ENCODE results near the gene ARL13B.
A peak's percentile ranks its signal among the peaks of the same experiment; 100 is the strongest.
"Not testable (repeated sequence)": the region's sequence is repeated elsewhere in the genome, so short reads cannot be mapped to it uniquely, and the experiment has no call there.

Gene ARL13B

GRCh38 chr3:93962798-93963197 lies 17.2 kb upstream of the ARL13B start:
- Histone ChIP-seq H3K27ac (no peak overlapping the region), H3K9me3 (ENCODE audit: low read depth, low read length) (no peaks in the 10 kb centered on the region), H3K4me3 (no peak overlapping the region), H3K36me3 (ENCODE audit: insufficient read depth, low read length) (no peaks in the 10 kb centered on the region), H3K9ac (ENCODE audit: insufficient read length) (no peak overlapping the region)
- TF ChIP-seq FOXP2 (optimal IDR thresholded peaks at IDR 0.05; ENCODE audit: control extremely low read depth, extremely low read length, insufficient read depth), result no peak
- TF ChIP-seq EZH2 (IDR thresholded peaks at IDR 0.05), result no peak
- no peak for TF ChIP-seq POLR2AphosphoS5 (IDR thresholded peaks at IDR 0.05; ENCODE audit: borderline replicate concordance, low read depth, low read length)
- no peak for DNase-seq (ENCODE audit: low read depth, low spot score)

- H3K36me3 ChIP-seq (ENCODE audit: insufficient read depth, low read length); H3K4me3 ChIP-seq; DNase-seq (ENCODE audit: low read depth, low spot score); H3K9me3 ChIP-seq (ENCODE audit: low read depth, low read length); H3K27ac ChIP-seq; H3K9ac ChIP-seq (ENCODE audit: insufficient read length): not testable (repeated sequence)
Measured at GRCh38 chr3:93965106-93965505, 14.8 kb upstream of the ARL13B start.

DNA sequence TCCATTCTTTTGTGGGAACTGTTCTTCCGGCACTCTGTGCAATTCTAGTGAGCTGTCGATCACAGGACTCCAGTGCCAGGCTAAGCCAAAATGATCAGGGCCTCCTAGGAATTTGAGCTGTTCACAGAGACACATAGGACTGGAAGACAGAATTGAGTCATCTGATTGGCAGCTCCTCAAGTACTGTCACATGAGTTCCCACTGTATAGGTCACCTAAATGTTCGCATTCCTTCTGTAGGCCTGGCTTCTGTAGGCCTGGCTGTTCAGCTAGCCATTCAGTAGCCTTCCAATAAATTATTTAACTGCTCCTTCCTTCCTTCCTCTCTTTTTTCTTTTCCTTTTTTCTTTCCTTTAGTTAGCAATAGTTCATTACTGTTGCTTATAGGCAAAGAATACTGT lies 10.5 kb upstream of the ARL13B start:
- no peak overlapping the region for H3K9ac ChIP-seq (ENCODE audit: insufficient read length)
- H3K27ac ChIP-seq, result no peak overlapping the region
- H3K4me3 ChIP-seq, result no peak overlapping the region
- H3K36me3 ChIP-seq (ENCODE audit: insufficient read depth, low read length), result no peaks in the 10 kb centered on the region
- no peak for TF ChIP-seq EZH2 (IDR thresholded peaks at IDR 0.05)
- TF ChIP-seq POLR2AphosphoS5 (IDR thresholded peaks at IDR 0.05; ENCODE audit: borderline replicate concordance, low read depth, low read length), result no peak
- TF ChIP-seq FOXP2 (optimal IDR thresholded peaks at IDR 0.05; ENCODE audit: control extremely low read depth, extremely low read length, insufficient read depth), result no peak
- H3K9me3 ChIP-seq (ENCODE audit: low read depth, low read length), result no peaks in the 10 kb centered on the region
- DNase-seq (ENCODE audit: low read depth, low spot score), result no peak

DNA sequence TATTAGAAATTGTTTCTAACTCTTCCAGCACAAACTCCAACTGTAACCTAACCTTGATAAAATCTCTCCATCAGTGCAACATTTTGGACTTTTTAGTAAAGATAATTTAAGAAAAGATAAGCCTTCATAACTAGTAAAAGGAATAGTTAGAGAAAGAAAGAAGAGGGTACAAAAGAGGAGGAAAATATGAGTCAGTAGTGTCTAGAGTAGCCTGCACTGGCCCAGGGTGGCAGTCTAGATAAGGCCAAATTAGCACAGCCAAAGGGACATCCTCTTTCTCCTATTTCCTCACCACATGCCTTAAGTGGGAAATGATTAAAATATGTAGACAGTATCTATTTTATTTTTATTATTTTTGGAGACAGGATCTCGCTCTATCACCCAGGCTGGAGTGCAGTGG lies 10.0 kb upstream of the ARL13B start:
- Histone ChIP-seq H3K27ac (no peak overlapping the region), H3K36me3 (ENCODE audit: insufficient read depth, low read length) (no peaks in the 10 kb centered on the region), H3K9me3 (ENCODE audit: low read depth, low read length) (no peaks in the 10 kb centered on the region), H3K4me3 (no peak overlapping the region), H3K9ac (ENCODE audit: insufficient read length) (no peak overlapping the region)
- no peak for DNase-seq (ENCODE audit: low read depth, low spot score)
- no peak for TF ChIP-seq EZH2 (IDR thresholded peaks at IDR 0.05)
- TF ChIP-seq FOXP2 (optimal IDR thresholded peaks at IDR 0.05; ENCODE audit: control extremely low read depth, extremely low read length, insufficient read depth), result no peak
- TF ChIP-seq POLR2AphosphoS5 (IDR thresholded peaks at IDR 0.05; ENCODE audit: borderline replicate concordance, low read depth, low read length), result no peak

DNA sequence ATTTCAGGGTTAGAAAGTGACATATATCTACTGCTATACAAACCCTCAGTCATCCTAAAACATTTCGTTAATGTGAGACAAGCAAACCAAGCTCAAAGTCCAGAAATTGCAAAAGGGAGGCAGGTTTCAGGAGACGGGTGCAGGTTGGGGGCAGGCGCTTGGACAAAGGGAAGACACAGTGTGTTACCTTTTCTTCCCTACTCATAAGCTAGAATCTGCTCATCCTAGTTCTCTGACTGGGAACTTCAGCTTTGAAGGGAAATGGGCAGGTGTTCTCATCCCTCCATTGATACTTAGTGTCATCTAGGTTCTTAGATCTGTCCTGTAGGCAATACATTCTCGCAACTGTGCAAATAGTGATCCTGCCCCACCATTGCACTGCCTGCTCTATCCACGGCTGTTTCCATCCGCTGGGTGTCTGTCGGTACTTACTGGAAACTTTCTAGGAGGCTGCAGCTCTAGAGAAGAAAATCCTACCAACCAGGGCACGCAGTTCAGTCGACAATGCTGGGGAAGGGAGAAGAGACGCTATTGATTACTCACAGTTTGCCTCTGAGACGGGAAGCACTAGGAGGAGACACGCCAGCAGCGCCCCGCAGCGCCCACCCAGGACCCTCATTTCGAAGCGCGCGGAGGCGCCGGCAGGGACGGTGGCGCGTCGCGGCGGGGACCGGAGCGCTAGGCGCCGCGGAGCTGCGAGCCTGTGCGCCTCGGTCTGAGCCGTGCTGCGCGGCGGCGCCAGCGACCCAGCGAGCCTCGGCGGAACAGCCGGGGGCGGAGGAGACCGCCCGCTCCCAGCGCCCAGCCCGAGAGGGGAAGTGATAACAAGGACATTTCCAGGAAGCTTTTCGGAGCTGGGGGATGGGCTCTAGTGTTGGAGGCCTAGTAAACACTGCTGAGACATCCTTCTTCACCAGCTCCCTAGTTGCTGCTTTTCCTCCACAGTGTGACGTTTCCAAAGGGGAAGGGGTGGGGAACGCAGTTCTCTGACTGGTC lies 6.5 kb upstream of the ARL13B start, which contains the start of gene PROS1:
Gene PROS1 (minus strand): TSS at position 766 of the 996 bp plus-strand sequence. CDS start 147 bp downstream, at position 619.
- peak within 1 kb of the TSS; percentile 85 for H3K9ac ChIP-seq (ENCODE audit: insufficient read length)
- no peaks in the 10 kb centered on the region for H3K9me3 ChIP-seq (ENCODE audit: low read depth, low read length)
- H3K27ac ChIP-seq, result peak within 1 kb of the TSS; percentile 94
- TF ChIP-seq EZH2 (IDR thresholded peaks at IDR 0.05) (no peak), POLR2AphosphoS5 (IDR thresholded peaks at IDR 0.05; ENCODE audit: borderline replicate concordance, low read depth, low read length) (no peak; the same call in 1 of the 2 replicates), FOXP2 (optimal IDR thresholded peaks at IDR 0.05; ENCODE audit: control extremely low read depth, extremely low read length, insufficient read depth) (peak; percentile 82)
- H3K36me3 ChIP-seq (ENCODE audit: insufficient read depth, low read length), result no peaks in the 10 kb centered on the region
- H3K4me3 ChIP-seq, result peak within 1 kb of the TSS; percentile 77
- DNase-seq (ENCODE audit: low read depth, low spot score), result peak; percentile 70

- no peaks in the 10 kb centered on the region for H3K36me3 ChIP-seq (ENCODE audit: insufficient read depth, low read length)
- peak overlapping the region; percentile 87 for H3K4me3 ChIP-seq
- TF ChIP-seq POLR2AphosphoS5 (IDR thresholded peaks at IDR 0.05; ENCODE audit: borderline replicate concordance, low read depth, low read length) (no peak), FOXP2 (optimal IDR thresholded peaks at IDR 0.05; ENCODE audit: control extremely low read depth, extremely low read length, insufficient read depth) (no peak), EZH2 (IDR thresholded peaks at IDR 0.05) (no peak)
Measured at GRCh38 chr3:93981649-93982048, 1.7 kb downstream of the ARL13B start.

DNA sequence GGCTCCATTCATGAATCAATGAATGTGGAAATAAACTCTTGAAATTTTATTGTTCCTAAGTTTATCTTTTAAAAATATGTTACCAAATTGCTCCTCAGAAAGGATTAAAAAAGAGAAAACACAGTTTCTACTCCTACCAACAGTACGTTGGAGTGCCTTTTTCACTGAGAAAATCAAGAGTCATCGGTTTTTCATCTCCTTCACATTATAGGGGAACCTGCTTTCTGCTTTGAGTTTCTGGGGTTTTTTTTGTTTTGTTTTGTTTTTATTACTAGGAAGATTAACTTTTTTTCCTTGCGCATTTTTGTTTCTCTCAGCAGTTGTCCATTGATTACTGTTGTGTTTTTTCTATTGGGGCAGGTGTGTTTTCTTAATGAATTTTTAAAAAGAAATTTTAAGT lies 3.5 kb downstream of the ARL13B start:
- no peaks in the 10 kb centered on the region for H3K36me3 ChIP-seq (ENCODE audit: insufficient read depth, low read length)
- DNase-seq (ENCODE audit: low read depth, low spot score), result no peak
- no peak for TF ChIP-seq EZH2 (IDR thresholded peaks at IDR 0.05)
- TF ChIP-seq FOXP2 (optimal IDR thresholded peaks at IDR 0.05; ENCODE audit: control extremely low read depth, extremely low read length, insufficient read depth), result no peak
- no peak for TF ChIP-seq POLR2AphosphoS5 (IDR thresholded peaks at IDR 0.05; ENCODE audit: borderline replicate concordance, low read depth, low read length)
- no peaks in the 10 kb centered on the region for H3K9me3 ChIP-seq (ENCODE audit: low read depth, low read length)
- H3K9ac ChIP-seq (ENCODE audit: insufficient read length), result no peak overlapping the region
- H3K27ac ChIP-seq, result no peak overlapping the region
- H3K4me3 ChIP-seq, result no peak overlapping the region

More at GRCh38 chr3:93981649-93982048, 1.7 kb downstream of the ARL13B start:
- H3K9me3 ChIP-seq (ENCODE audit: low read depth, low read length), result no peaks in the 10 kb centered on the region
- no peak overlapping the region for H3K27ac ChIP-seq
- DNase-seq (ENCODE audit: low read depth, low spot score), result no peak
- H3K9ac ChIP-seq (ENCODE audit: insufficient read length), result no peak overlapping the region

DNA sequence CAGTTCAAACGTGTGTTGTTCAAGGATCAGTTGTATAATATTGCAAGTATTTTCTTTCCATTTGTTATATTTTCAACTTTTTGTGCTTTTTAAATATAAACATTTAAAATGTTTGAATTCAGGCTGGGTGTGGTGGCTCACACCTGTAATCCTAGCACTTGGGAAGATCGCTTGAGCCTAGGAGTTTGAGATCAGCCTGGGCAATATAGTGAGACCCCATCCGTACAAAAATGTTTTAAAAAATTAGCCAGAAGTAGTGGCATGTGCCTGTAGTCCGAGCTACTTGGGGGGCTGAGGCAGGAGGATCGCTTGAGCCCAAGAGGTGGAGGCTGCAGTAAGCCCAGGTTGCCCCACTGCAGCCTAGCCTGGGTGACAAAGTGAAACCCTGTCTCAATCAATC lies 4.7 kb downstream of the ARL13B start:
- no peak overlapping the region for H3K4me3 ChIP-seq
- no peak overlapping the region for H3K27ac ChIP-seq
- TF ChIP-seq EZH2 (IDR thresholded peaks at IDR 0.05) (no peak), POLR2AphosphoS5 (IDR thresholded peaks at IDR 0.05; ENCODE audit: borderline replicate concordance, low read depth, low read length) (no peak), FOXP2 (optimal IDR thresholded peaks at IDR 0.05; ENCODE audit: control extremely low read depth, extremely low read length, insufficient read depth) (no peak)
- no peak for DNase-seq (ENCODE audit: low read depth, low spot score)
- H3K36me3 ChIP-seq (ENCODE audit: insufficient read depth, low read length), result no peaks in the 10 kb centered on the region
- H3K9me3 ChIP-seq (ENCODE audit: low read depth, low read length), result no peaks in the 10 kb centered on the region
- H3K9ac ChIP-seq (ENCODE audit: insufficient read length), result no peak overlapping the region
